ENCODE results near the gene USH2A.

USH2A gene

GRCh38 chr1:216285052-216285451 lies 138.2 kb downstream of the USH2A start:
- no peak for TF ChIP-seq CTCF (conservative IDR thresholded peaks at IDR 0.05; ENCODE audit: low read depth)
- no peak for DNase-seq (ENCODE audit: low spot score)
- CTCF ChIA-PET: no interaction called here
- POLR2A ChIA-PET (ENCODE audit: low non-redundant PET): no interaction called here
- no peak overlapping the region for H3K27ac ChIP-seq

GRCh38 chr1:216281757-216282156 lies 141.5 kb downstream of the USH2A start:
- ChIA-PET POLR2A (ENCODE audit: low non-redundant PET) (no interaction called here), CTCF (no interaction called here)
- no peak for TF ChIP-seq CTCF (conservative IDR thresholded peaks at IDR 0.05; ENCODE audit: low read depth)
- H3K27ac ChIP-seq: no peak overlapping the region
- DNase-seq (ENCODE audit: low spot score): no peak

DNA sequence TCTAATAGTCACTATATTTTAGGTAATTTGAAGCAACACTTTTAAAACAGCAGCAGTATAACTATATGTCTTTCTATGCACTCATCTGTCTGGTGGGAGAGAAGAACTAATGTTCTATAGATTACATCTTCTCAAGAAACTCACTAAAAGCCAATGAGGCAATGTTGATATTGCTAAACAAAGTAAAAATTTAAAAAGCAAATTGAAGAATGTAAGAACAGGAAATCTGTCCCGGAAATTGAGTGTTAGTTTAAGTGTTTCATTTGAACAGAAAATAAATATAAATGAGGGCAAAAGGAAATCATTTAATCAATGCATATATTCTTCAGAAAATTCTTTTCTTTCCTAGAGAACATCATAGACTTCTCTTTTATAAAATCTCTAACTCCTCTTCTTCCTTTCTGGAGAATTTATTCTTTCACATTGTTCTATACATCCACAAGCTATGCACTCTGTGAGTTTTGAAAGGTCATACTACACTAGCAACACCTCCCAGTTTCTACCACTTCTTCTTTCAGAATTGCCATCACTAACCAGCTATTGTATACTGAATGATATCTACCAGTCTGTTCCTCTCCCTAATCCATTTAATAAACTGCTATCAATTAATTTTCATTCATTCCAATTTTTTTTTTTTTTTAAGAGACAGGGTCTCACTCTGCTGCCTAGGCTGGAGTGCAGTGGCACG lies 153.0 kb downstream of the USH2A start:
- no peak for DNase-seq (ENCODE audit: low spot score)
- POLR2A ChIA-PET (ENCODE audit: low non-redundant PET): no interaction called here
- CTCF ChIA-PET: no interaction called here
- no peak overlapping the region for H3K27ac ChIP-seq
- TF ChIP-seq CTCF (conservative IDR thresholded peaks at IDR 0.05; ENCODE audit: low read depth): no peak

GRCh38 chr1:216261631-216262030 lies 161.6 kb downstream of the USH2A start:
- ChIA-PET CTCF (no interaction called here), POLR2A (ENCODE audit: low non-redundant PET) (no interaction called here)
- DNase-seq (ENCODE audit: low spot score): peak; percentile 4

DNA sequence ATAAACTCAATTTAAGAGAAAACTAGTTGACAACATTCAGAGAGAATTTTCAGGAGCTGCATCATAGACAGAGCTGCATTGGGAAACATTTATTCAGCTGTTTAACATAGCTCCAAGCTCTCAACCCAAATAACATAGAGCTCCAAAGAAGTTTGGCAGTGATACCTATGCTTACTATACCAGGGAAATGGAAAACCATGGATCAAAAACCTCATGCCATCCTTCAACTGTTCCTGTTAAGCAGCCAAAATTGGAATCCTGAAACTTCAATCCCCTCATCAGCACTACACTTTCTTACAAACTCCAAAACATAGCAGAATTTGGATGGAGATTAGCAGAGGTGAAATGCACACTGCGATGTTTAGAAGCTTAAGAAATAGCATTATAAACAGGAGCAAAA lies 164.4 kb downstream of the USH2A start:
- DNase-seq (ENCODE audit: low spot score): no peak
- CTCF ChIA-PET: no interaction called here
- no peak overlapping the region for H3K27ac ChIP-seq
- TF ChIP-seq CTCF (conservative IDR thresholded peaks at IDR 0.05; ENCODE audit: low read depth): no peak
- POLR2A ChIA-PET (ENCODE audit: low non-redundant PET): no interaction called here

More at GRCh38 chr1:216261631-216262030, 161.6 kb downstream of the USH2A start:
- no peak for TF ChIP-seq CTCF (conservative IDR thresholded peaks at IDR 0.05; ENCODE audit: low read depth)
- H3K27ac ChIP-seq: no peak overlapping the region

- no peak for TF ChIP-seq CTCF (conservative IDR thresholded peaks at IDR 0.05; ENCODE audit: low read depth)
- no peak for DNase-seq (ENCODE audit: low spot score)
- CTCF ChIA-PET: no interaction called here
- no peak overlapping the region for H3K27ac ChIP-seq
- POLR2A ChIA-PET (ENCODE audit: low non-redundant PET): no interaction called here
Observed at GRCh38 chr1:216258386-216258785, 164.9 kb downstream of the USH2A start.

Data from RWPE1 (cell line).